Measurements from ENCODE around the gene CDC42BPG. TPM values are rescaled to one million over a fixed set of nuclear protein-coding genes. Genes with fewer than 3 reads are reported as not detected.

CDC42BPG gene
- total RNA-seq, 1 donor, result 7.5 TPM

GRCh38 chr11:64792482-64792881 is 52.0 kb downstream of the CDC42BPG start:
- DNase-seq (ENCODE audit: low read depth in 2 of 3, low spot score in 2 of 3), result no peak

- no peak for DNase-seq (ENCODE audit: low read depth in 2 of 3, low spot score in 2 of 3)
These were observed 52.6 kb downstream of the CDC42BPG start for GRCh38 chr11:64791781-64792291.

GRCh38 chr11:64790205-64791095 is 54.0 kb downstream of the CDC42BPG start:
- DNase-seq (ENCODE audit: low read depth in 2 of 3, low spot score in 2 of 3), result no peak

DNA sequence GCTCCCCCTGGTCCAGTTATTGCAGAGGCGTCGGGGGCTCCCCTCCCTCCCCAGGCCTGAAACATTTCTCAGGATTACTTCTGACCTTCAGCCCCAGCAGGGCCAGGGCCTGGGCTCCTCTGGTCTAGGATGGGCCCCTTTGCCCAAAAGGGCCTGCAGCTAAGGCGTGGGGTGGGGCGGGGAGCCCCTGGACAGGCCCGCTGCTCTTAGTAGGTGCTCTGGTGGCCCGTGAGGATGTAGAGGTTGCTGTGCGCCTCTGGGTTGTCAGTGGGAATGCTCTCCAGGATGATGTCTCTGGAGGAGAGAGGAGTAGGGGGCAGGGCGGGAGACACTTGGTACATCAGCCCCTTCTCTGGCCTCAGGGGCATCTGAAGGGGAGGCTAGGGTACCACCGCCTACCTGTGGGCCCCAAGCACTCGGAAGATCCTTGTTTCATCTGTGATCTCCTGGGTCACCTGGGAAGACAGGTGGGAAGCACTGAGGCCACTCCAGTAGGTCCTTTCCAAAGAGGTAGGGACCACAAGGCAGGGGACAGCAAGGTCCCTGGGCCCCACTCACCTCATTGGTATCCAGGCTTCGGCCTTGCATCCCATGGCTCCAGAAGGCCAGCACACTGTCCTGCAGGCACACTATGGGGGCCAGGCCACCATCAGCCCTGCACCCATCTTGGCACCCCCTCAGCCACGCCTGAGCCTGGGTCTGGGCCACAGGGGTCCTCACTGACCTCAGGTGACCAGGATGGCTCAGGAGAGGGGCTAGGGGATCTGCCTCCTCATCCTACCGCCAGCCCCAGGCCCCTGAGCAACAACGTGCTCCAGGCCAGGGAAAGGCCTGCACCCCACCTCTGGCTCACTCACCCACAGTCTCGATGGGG is 54.9 kb downstream of the CDC42BPG start:
- no peak for DNase-seq (ENCODE audit: low read depth in 2 of 3, low spot score in 2 of 3)

GRCh38 chr11:64788321-64789215 is 55.9 kb downstream of the CDC42BPG start:
- DNase-seq (ENCODE audit: low read depth in 2 of 3, low spot score in 2 of 3), result no peak

- DNase-seq (ENCODE audit: low read depth in 2 of 3, low spot score in 2 of 3), result peak in 2 of 3 donors; percentile 50 to 70
These were observed 56.7 kb downstream of the CDC42BPG start for GRCh38 chr11:64787526-64788320.

GRCh38 chr11:64786308-64786707 is 58.1 kb downstream of the CDC42BPG start:
- DNase-seq (ENCODE audit: low read depth in 2 of 3, low spot score in 2 of 3), result no peak

- no peak for DNase-seq (ENCODE audit: low read depth in 2 of 3, low spot score in 2 of 3)
These were observed 59.5 kb downstream of the CDC42BPG start for GRCh38 chr11:64784813-64785581.

DNA sequence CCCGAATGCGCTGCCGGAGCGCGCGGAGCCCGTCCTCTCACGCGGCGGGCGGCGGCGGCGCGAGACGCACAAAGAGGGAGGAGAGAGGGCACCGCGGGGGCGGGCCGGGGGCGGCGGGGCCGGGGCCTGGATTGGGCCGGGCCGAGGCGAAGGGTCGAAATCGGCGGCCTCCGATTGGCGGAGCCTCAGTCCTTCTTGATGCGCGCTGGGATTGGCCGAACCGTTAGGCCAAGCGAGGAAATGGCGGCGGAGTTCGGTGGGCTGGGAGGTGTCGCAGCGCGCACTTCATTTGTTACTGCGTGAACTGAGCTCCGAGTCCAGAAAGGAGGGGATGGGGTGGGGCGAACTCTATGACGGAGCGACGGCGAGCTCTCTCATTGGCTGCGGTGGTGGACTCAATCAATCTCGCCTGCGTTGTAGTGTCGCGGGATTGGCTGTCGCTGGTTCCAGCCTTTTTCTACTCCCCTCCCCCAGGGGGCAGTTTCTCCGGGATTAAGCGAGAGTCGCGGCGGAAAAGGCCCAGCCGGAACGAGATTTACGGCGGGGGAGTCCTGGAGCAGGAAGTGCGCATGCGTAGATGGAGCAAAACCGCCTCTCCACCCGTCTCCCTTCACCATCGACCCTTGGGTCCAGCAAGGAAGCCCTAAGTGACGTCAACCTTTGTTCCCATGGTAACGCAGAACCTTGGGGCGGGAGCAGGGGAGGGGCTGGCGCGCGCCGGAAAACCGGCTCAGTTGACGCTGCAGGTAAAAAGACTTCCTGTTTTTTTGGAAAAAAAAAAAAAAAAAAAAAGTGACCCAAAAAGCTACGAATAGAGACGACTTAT is 65.8 kb downstream of the CDC42BPG start, which contains the start of gene SF1:
SF1 (minus strand) TSS at position 70 of the 826 bp plus-strand sequence. CDS start 150 bp downstream, outside the sequence.
- peak; percentile 98 to 100 (median 100) for DNase-seq (ENCODE audit: low read depth in 2 of 3, low spot score in 2 of 3)

GRCh38 chr11:64778223-64778472 is 66.3 kb downstream of the CDC42BPG start:
- DNase-seq (ENCODE audit: low read depth in 2 of 3, low spot score in 2 of 3), result no peak

DNA sequence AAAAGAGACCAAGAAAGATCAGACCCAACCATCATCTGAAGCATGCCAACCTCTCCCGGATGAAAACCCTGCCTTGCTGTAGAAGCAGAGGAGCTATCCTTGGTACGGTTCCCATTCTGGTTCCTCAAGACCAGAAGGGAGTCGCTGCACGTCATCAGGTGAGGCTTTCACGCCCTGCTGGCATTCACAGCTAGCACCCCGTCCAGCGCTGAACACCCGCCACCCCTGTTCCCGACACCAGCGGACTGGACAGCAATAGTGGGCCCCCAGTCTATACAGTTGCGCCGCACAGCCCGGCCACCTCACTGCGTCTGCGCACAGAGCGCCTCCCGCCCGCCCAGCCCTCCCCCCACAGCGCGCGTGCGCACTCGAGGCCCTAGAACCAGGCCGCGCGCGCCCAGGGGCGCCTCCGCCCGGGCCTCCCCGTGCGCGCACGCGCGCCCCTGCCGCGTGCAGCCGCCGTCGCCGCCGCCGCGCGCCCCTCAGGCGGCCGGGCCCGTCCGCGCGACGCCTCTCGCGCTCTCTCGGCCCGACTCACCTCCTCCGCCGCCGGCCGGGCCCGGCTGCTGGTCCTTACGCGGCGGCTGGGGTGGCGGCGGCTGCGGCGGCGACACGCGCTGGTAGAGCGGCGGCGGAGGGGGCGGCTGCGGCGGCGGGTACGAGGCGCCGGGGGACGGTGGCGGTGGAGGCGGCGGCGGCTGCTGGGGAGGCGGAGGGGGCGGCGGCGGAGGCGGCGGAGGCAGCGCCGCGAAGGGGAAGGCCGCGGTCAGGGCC is 66.8 kb downstream of the CDC42BPG start:
- peak; percentile 84 to 86 (median 86) for DNase-seq (ENCODE audit: low read depth in 2 of 3, low spot score in 2 of 3)

- no peak for DNase-seq (ENCODE audit: low read depth in 2 of 3, low spot score in 2 of 3)
These were observed 67.6 kb downstream of the CDC42BPG start for GRCh38 chr11:64776875-64777274.

DNA sequence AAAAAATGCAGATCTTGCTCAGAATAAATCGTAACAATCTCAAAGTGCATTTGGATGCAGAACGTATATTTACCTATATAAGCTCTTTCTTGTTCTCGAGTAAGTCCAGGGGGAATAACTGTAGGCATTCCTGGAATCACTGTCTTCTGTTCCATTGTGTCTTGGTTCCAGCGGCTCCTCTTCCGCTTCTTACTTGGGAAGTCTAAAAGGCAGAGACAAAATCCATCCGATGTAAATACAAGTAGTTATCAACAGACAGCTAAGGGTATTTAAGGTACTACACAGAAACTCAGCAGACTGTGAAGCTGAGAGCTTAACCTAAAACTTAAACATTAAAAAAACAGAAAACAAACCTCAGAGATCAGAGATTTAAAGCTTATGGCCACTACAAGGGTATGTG is 68.0 kb downstream of the CDC42BPG start:
- no peak for DNase-seq (ENCODE audit: low read depth in 2 of 3, low spot score in 2 of 3)

- DNase-seq (ENCODE audit: low read depth in 2 of 3, low spot score in 2 of 3), result no peak
These were observed 70.3 kb downstream of the CDC42BPG start for GRCh38 chr11:64774144-64774543.
